H1 (cell line): Measurements from ENCODE around the gene PDE2A. TPM values are rescaled to one million over a fixed set of nuclear protein-coding genes. Genes with fewer than 3 reads are reported as not detected.

Experiments used
- CTCF ChIA-PET: fragments of 300-600 bp; sonication (Branson Sonifier 250); formaldehyde crosslinking; loops from one replicate; lab custom pipeline; 2021; ENCODE audit not compliant: partially characterized antibody; lab: Charles Lee
- POLR2A ChIA-PET: fragments of 300-600 bp; sonication (Branson Sonifier 250); formaldehyde crosslinking; loops from one replicate; lab custom pipeline; 2021; ENCODE audit warnings: inconsistent platforms; ENCODE audit not compliant: partially characterized antibody; lab: Charles Lee
- DNase-seq, 2 experiments: peaks; one replicate each; pipeline versions ENCODE4 v3.0.0 to v3.0.0-alpha.2; 2010 to 2022; ENCODE audit warnings: low spot score in 2 of 2, low read depth in 1 of 2, mixed read lengths in 1 of 2
- FAIRE-seq: peaks from 2 replicates; lab custom pipeline; 2011; peaks lifted over from hg19 to GRCh38; lab: Jason Lieb, UNC
- H2AFZ ChIP-seq: 2 replicates; pipeline ENCODE4 v1.8.1; 2012; ENCODE audit warnings: low read length, inconsistent platforms
- H2AK5ac ChIP-seq: 2 replicates; pipeline ENCODE4 v1.6.1; 2013; ENCODE audit warnings: low read depth, low read length
- H2BK120ac ChIP-seq: replicated peaks from 2 replicates; pipeline ENCODE3; 2013; ENCODE audit warnings: low read depth, low read length, inconsistent platforms
- H2BK12ac ChIP-seq: 2 replicates; pipeline ENCODE4 v1.6.1; 2013; ENCODE audit warnings: low read depth, low read length
- H2BK15ac ChIP-seq: 2 replicates; pipeline ENCODE4 v1.6.1; 2013; ENCODE audit warnings: low read length
- H2BK20ac ChIP-seq: 2 replicates; pipeline ENCODE4 v1.6.1; 2013; ENCODE audit warnings: low read length
- H2BK5ac ChIP-seq: 2 replicates; pipeline ENCODE4 v1.6.1; 2013; ENCODE audit warnings: low read depth, low read length
- H3K14ac ChIP-seq: 2 replicates; pipeline ENCODE4 v1.6.1; 2013; ENCODE audit warnings: inconsistent platforms; ENCODE audit not compliant: insufficient read length
- H3K18ac ChIP-seq: 2 replicates; pipeline ENCODE4 v1.6.1; 2013; ENCODE audit warnings: low read length; ENCODE audit errors: extremely low read depth
- H3K23ac ChIP-seq: 2 replicates; pipeline ENCODE4 v1.6.1; 2013; ENCODE audit warnings: inconsistent platforms; ENCODE audit not compliant: insufficient read length
- H3K23me2 ChIP-seq: 2 replicates; pipeline ENCODE4 v1.6.1; 2013; ENCODE audit warnings: low read depth, low read length
- H3K27ac ChIP-seq: 2 replicates; pipeline ENCODE4 v1.6.1; 2011; ENCODE audit warnings: low read depth, low read length, inconsistent platforms
- H3K27me3 ChIP-seq, 4 experiments: replicated peaks in 1 of 4; 1 replicate in 1 of 4; 2 replicates in 3 of 4; pipeline versions ENCODE4 v1.6.1 to v1.8.1; 2011 to 2013; ENCODE audit warnings: low read length in 3 of 4, mild to moderate bottlenecking in 3 of 4, inconsistent platforms in 2 of 4, mixed read lengths in 2 of 4, moderate library complexity in 1 of 4; ENCODE audit not compliant: control insufficient read depth in 3 of 4, insufficient read depth in 3 of 4; ENCODE audit errors: extremely low read depth in 1 of 4
- H3K36me3 ChIP-seq, 4 experiments: 2 replicates each; pipeline versions ENCODE4 v1.6.1 to v1.8.1; 2011 to 2013; ENCODE audit warnings: mild to moderate bottlenecking in 4 of 4, low read length in 3 of 4, moderate library complexity in 2 of 4, control low read depth in 1 of 4, inconsistent platforms in 1 of 4; ENCODE audit not compliant: insufficient read depth in 4 of 4, control insufficient read depth in 2 of 4
- H3K4ac ChIP-seq: replicated peaks from 2 replicates; pipeline ENCODE3; 2013; ENCODE audit warnings: low read length, low read depth, mixed read lengths, inconsistent platforms; ENCODE audit not compliant: insufficient read length
- H3K4me1 ChIP-seq, 4 experiments: replicated peaks in 1 of 4; 1 replicate in 1 of 4; 2 replicates in 3 of 4; pipeline versions ENCODE4 v1.6.1 to v1.8.1; 2011 to 2013; ENCODE audit warnings: low read length in 3 of 4, inconsistent platforms in 2 of 4, mixed read lengths in 1 of 4; ENCODE audit not compliant: insufficient read depth in 4 of 4, control insufficient read depth in 3 of 4
- H3K4me2 ChIP-seq, 2 experiments: 2 replicates each; pipeline versions ENCODE4 v1.6.1 to v1.8.1; 2011 to 2013; ENCODE audit warnings: low read depth in 2 of 2, low read length in 2 of 2, control low read depth in 1 of 2, inconsistent platforms in 1 of 2, mild to moderate bottlenecking in 1 of 2; ENCODE audit not compliant: insufficient read depth in 1 of 2
- H3K4me3 ChIP-seq, 4 experiments: fragments of 200-600, 300-600 bp in 1 of 4; sonication (generic), shearing (Covaris generic), sonication (Bioruptor Twin) in 1 of 4; 2 replicates each; pipeline versions ENCODE4 v1.5.1 to v1.8.1; 2011 to 2016; ENCODE audit warnings: low read length in 4 of 4, low read depth in 3 of 4, control low read depth in 2 of 4, inconsistent platforms in 2 of 4, mild to moderate bottlenecking in 2 of 4, mixed read lengths in 1 of 4, moderate library complexity in 1 of 4; ENCODE audit not compliant: insufficient read depth in 2 of 4; ENCODE audit errors: extremely low read depth in 1 of 4
- H3K56ac ChIP-seq: replicated peaks from 2 replicates; pipeline ENCODE3; 2013; ENCODE audit warnings: low read depth, mild to moderate bottlenecking, mixed read lengths, low read length, inconsistent platforms; ENCODE audit not compliant: insufficient read length
- H3K79me1 ChIP-seq: 2 replicates; pipeline ENCODE4 v1.6.1; 2013; ENCODE audit warnings: low read depth, low read length, control low read depth
- H3K79me2 ChIP-seq, 2 experiments: 2 replicates each; pipeline versions ENCODE4 v1.6.1 to v1.8.1; 2012 to 2013; ENCODE audit warnings: low read length in 2 of 2, mild to moderate bottlenecking in 2 of 2, inconsistent platforms in 1 of 2; ENCODE audit not compliant: insufficient read depth in 2 of 2, control insufficient read depth in 1 of 2
- H3K9ac ChIP-seq, 4 experiments: replicated peaks in 1 of 4; 1 replicate in 1 of 4; 2 replicates in 3 of 4; pipeline versions ENCODE4 v1.6.1 to v1.8.1; 2011 to 2013; ENCODE audit warnings: low read depth in 3 of 4, low read length in 3 of 4, control low read depth in 2 of 4, mild to moderate bottlenecking in 2 of 4, moderate library complexity in 2 of 4, inconsistent platforms in 1 of 4; ENCODE audit errors: extremely low read depth in 1 of 4
- H3K9me3 ChIP-seq, 2 experiments: 2 replicates each; pipeline versions ENCODE4 v1.6.1 to v1.8.1; 2012 to 2013; ENCODE audit warnings: mild to moderate bottlenecking in 2 of 2, moderate library complexity in 2 of 2, control low read depth in 1 of 2, inconsistent platforms in 1 of 2, low read depth in 1 of 2, low read length in 1 of 2, mixed read lengths in 1 of 2; ENCODE audit not compliant: insufficient read depth in 2 of 2
- H4K20me1 ChIP-seq, 2 experiments: replicated peaks in 1 of 2; 2 replicates each; pipeline versions ENCODE3 to v1.8.1; 2011 to 2013; ENCODE audit warnings: inconsistent platforms in 2 of 2, low read length in 2 of 2, mild to moderate bottlenecking in 1 of 2; ENCODE audit not compliant: insufficient read depth in 2 of 2, control insufficient read depth in 1 of 2
- H4K5ac ChIP-seq: 2 replicates; pipeline ENCODE4 v1.6.1; 2013; ENCODE audit warnings: low read length, low read depth, mixed read lengths, inconsistent platforms; ENCODE audit not compliant: insufficient read length
- H4K8ac ChIP-seq: 2 replicates; pipeline ENCODE4 v1.8.0; 2013; ENCODE audit warnings: mild to moderate bottlenecking, moderate library complexity, low read length, inconsistent platforms; ENCODE audit not compliant: insufficient read depth; ENCODE audit errors: extremely low read depth
- H4K91ac ChIP-seq: replicated peaks from 2 replicates; pipeline ENCODE3; 2013; ENCODE audit warnings: low read length, mixed read lengths, inconsistent platforms; ENCODE audit not compliant: insufficient read length
- BRCA1 ChIP-seq: IDR thresholded peaks from 2 replicates; pipeline ENCODE4 v1.6.1; 2012; ENCODE audit warnings: low read depth, low read length, improper control_type of control experiment
- GABPA ChIP-seq: IDR thresholded peaks from 2 replicates; pipeline ENCODE4 v1.6.1; 2011; ENCODE audit warnings: mild to moderate bottlenecking, low read length, moderate library complexity, borderline replicate concordance; ENCODE audit not compliant: insufficient read depth
- SRF ChIP-seq: IDR thresholded peaks from 2 replicates; pipeline ENCODE4 v1.6.1; 2011; ENCODE audit warnings: mild to moderate bottlenecking, low read depth, low read length, moderate library complexity
- WGBS, 2 experiments: shearing (Covaris generic) in 1 of 2; methylation state at CpG; one replicate each; pipeline versions ENCODE4 v1.1.6 to v1.1.7; 2013 to 2015; ENCODE audit warnings: low lambda C conversion rate in 2 of 2, mixed read lengths in 2 of 2, inconsistent platforms in 1 of 2, low coverage in 1 of 2, missing lambda C conversion rate in 1 of 2; ENCODE audit not compliant: insufficient replicate concordance in 2 of 2, insufficient coverage in 1 of 2, insufficient read length in 1 of 2; ENCODE audit errors: extremely low coverage in 1 of 2, missing lambda C conversion rate in 1 of 2; 5-methylcytosine and 5-hydroxymethylcytosine counted together
- polyA plus RNA-seq, 7 experiments: library from polyadenylated mRNA; depleted of rRNA in 3 of 7; stranded (reverse) in 5 of 7; unstranded in 2 of 7; fragments of >200 nt in 5 of 7; fragments of 200-250 nt in 2 of 7; gene quantifications; 1 replicate in 5 of 7; 2 replicates in 1 of 7; 4 replicates in 1 of 7; pipeline versions ENCODE4 v1.2.1 to v1.2.3, GENCODE V29; 2011 to 2013; ENCODE audit warnings: missing spikeins in 2 of 7, mixed read lengths in 2 of 7
- total RNA-seq: library from RNA; stranded (reverse); fragmentation: NEBNext Ultra II Directional; extraction: Animal tissue kit (Norgen Biotek cat#: 25700); gene quantifications from 2 replicates; pipeline ENCODE4 v1.2.1, GENCODE V29; 2021

PDE2A gene
- total and polyA plus RNA-seq, 2 of the 8 experiments (the other 6 are each of a cell fraction or from before 2014, with no cell fraction given), result 3.4 to 7.1 TPM

- H3K27me3 ChIP-seq, result peaks cover 12 to 28% (median 26%) of the 10 kb centered on the region in 4 experiments
- H2AFZ ChIP-seq, result no peak overlapping the region
- POLR2A ChIA-PET, result interaction anchor here (1.9 kb wide), 1 partner anchor 11 kb away, joined by 4 read pairs; no protein-coding TSS in a partner anchor
- no peak overlapping the region for H3K56ac ChIP-seq
- DNase-seq (no peak), FAIRE-seq (no peak)
- no peak overlapping the region for H3K4me2 ChIP-seq
- no peak overlapping the region for H4K5ac ChIP-seq
- H3K4me1 ChIP-seq, result peaks cover 0 to 7% (median 2%) of the 10 kb centered on the region in 4 experiments; a peak in 4 of 7 replicates
- H3K9me3 ChIP-seq, result no peaks in the 10 kb centered on the region
- H2BK12ac ChIP-seq, result no peak overlapping the region
- no peaks in the 10 kb centered on the region for H4K20me1 ChIP-seq
- no peak overlapping the region for H3K23ac ChIP-seq
- H3K23me2 ChIP-seq, result peaks cover 3% of the 10 kb centered on the region; the same call in 1 of the 2 replicates
- H2BK20ac ChIP-seq, result no peak overlapping the region
- H3K27ac ChIP-seq, result no peak overlapping the region
- no peak overlapping the region for H3K14ac ChIP-seq
- no peak overlapping the region for H3K4ac ChIP-seq
- H4K91ac ChIP-seq, result no peak overlapping the region
- H2AK5ac ChIP-seq, result no peak overlapping the region
- no peak overlapping the region for H3K9ac ChIP-seq
- H3K36me3 ChIP-seq, result no peaks in the 10 kb centered on the region
- 0 out of 2 replicates have a peak, but pooled peaks cover 2% of the 10 kb centered on the region for H3K79me1 ChIP-seq
- CTCF ChIA-PET, result interaction anchor here (0.9 to 1.7 kb wide), 3 partner anchors 28 to 126 kb away, joined by 3 to 6 read pairs (median 3); no protein-coding TSS in a partner anchor
- H2BK5ac ChIP-seq, result no peak overlapping the region; the same call in 1 of the 2 replicates
- H4K8ac ChIP-seq, result no peak overlapping the region
- WGBS, 2 experiments, result 72% methylated on average over 3 of the region's 3 CpGs; no CpG with 5 or more reads in 1 of the 2 experiments
- no peaks in the 10 kb centered on the region for H3K79me2 ChIP-seq
- H3K4me3 ChIP-seq, result no peak overlapping the region
- no peak overlapping the region for H2BK15ac ChIP-seq
- no peak overlapping the region for H3K18ac ChIP-seq
- no peak overlapping the region for H2BK120ac ChIP-seq
- TF ChIP-seq SRF (no peak), GABPA (no peak), BRCA1 (no peak)
Measured at GRCh38 chr11:72580642-72580950, 93.6 kb downstream of the PDE2A start.
